NT2/D1 (cell line): ENCODE data around the gene BYSL.

Source experiments
- DNase-seq: peaks from one replicate; pipeline ENCODE4 v3.0.0-alpha.2; 2011; ENCODE audit warnings: low read depth, low spot score
- H3K27me3 ChIP-seq: 2 replicates; pipeline ENCODE4 v1.6.0; 2011; ENCODE audit warnings: mild to moderate bottlenecking; ENCODE audit not compliant: insufficient read length, insufficient read depth
- H3K36me3 ChIP-seq: 2 replicates; pipeline ENCODE4 v1.6.1; 2011; ENCODE audit warnings: mild to moderate bottlenecking, low read length, mixed read lengths; ENCODE audit not compliant: insufficient read depth, insufficient read length
- H3K4me1 ChIP-seq: 2 replicates; pipeline ENCODE4 v1.5.1; 2011; ENCODE audit not compliant: insufficient read depth, insufficient read length
- H3K4me3 ChIP-seq: 2 replicates; pipeline ENCODE4 v1.5.1; 2011; ENCODE audit warnings: low read depth; ENCODE audit not compliant: insufficient read length
- H3K9ac ChIP-seq: 2 replicates; pipeline ENCODE4 v1.6.0; 2011; ENCODE audit warnings: low read depth; ENCODE audit not compliant: insufficient read length
- H3K9me3 ChIP-seq: 2 replicates; pipeline ENCODE4 v1.5.1; 2011; ENCODE audit warnings: mild to moderate bottlenecking, low read length; ENCODE audit not compliant: insufficient read depth
- SUZ12 ChIP-seq: IDR thresholded peaks from 2 replicates; pipeline ENCODE4 v1.6.1; 2011; ENCODE audit not compliant: insufficient read length, insufficient read depth; ENCODE audit errors: extremely low read depth
- YY1 ChIP-seq: IDR thresholded peaks from 2 replicates; pipeline ENCODE4 v1.6.1; 2011; ENCODE audit not compliant: insufficient read length, insufficient read depth
- ZNF274 ChIP-seq: IDR thresholded peaks from 2 replicates; pipeline ENCODE4 v1.6.1; 2011; ENCODE audit warnings: mild to moderate bottlenecking, low read depth, low read length

BYSL gene

GRCh38 chr6:41896281-41896680, 25.0 kb upstream of the BYSL start:
- H3K4me1 ChIP-seq, result no peaks in the 10 kb centered on the region
- peak overlapping the region; percentile 60 for H3K4me3 ChIP-seq
- no peaks in the 10 kb centered on the region for H3K9me3 ChIP-seq

GRCh38 chr6:41900861-41901260, 20.4 kb upstream of the BYSL start:
- H3K36me3 ChIP-seq, result peaks cover 24% of the 10 kb centered on the region
- no peak for DNase-seq
- no peaks in the 10 kb centered on the region for H3K27me3 ChIP-seq
- H3K4me3 ChIP-seq, result no peak overlapping the region
- no peaks in the 10 kb centered on the region for H3K4me1 ChIP-seq
- no peak for TF ChIP-seq ZNF274
- no peak for TF ChIP-seq SUZ12
- TF ChIP-seq YY1, result no peak
- H3K9me3 ChIP-seq, result no peaks in the 10 kb centered on the region
- H3K9ac ChIP-seq, result no peak overlapping the region

More at GRCh38 chr6:41896281-41896680, 25.0 kb upstream of the BYSL start:
- no peak for TF ChIP-seq YY1
- TF ChIP-seq SUZ12, result no peak
- no peak for TF ChIP-seq ZNF274
- Histone ChIP-seq H3K36me3 (no peaks in the 10 kb centered on the region), H3K27me3 (peaks cover 3% of the 10 kb centered on the region), H3K9ac (no peak overlapping the region)
- no peak for DNase-seq

GRCh38 chr6:41901882-41902519, 19.3 kb upstream of the BYSL start:
- Histone ChIP-seq H3K27me3 (no peaks in the 10 kb centered on the region), H3K4me1 (no peaks in the 10 kb centered on the region), H3K9me3 (no peaks in the 10 kb centered on the region), H3K36me3 (peaks cover 36% of the 10 kb centered on the region), H3K4me3 (no peak overlapping the region), H3K9ac (no peak overlapping the region)
- DNase-seq, result no peak
- TF ChIP-seq ZNF274 (no peak), SUZ12 (no peak), YY1 (no peak)

- Histone ChIP-seq H3K4me3 (no peak overlapping the region), H3K27me3 (no peaks in the 10 kb centered on the region), H3K36me3 (peaks cover 67% of the 10 kb centered on the region), H3K9me3 (no peaks in the 10 kb centered on the region), H3K9ac (no peak overlapping the region), H3K4me1 (no peaks in the 10 kb centered on the region)
- no peak for TF ChIP-seq SUZ12
- no peak for TF ChIP-seq YY1
- TF ChIP-seq ZNF274, result no peak
- no peak for DNase-seq
These were observed 11.6 kb upstream of the BYSL start for GRCh38 chr6:41909727-41910126.

- H3K36me3 ChIP-seq, result peaks cover 47% of the 10 kb centered on the region
- H3K27me3 ChIP-seq, result no peaks in the 10 kb centered on the region
- no peak overlapping the region for H3K9ac ChIP-seq
- H3K4me3 ChIP-seq, result no peak overlapping the region
- H3K4me1 ChIP-seq, result no peaks in the 10 kb centered on the region
- TF ChIP-seq YY1, result no peak
- no peak for TF ChIP-seq ZNF274
- TF ChIP-seq SUZ12, result no peak
- H3K9me3 ChIP-seq, result no peaks in the 10 kb centered on the region
- DNase-seq, result no peak
These were observed 7.0 kb upstream of the BYSL start for GRCh38 chr6:41914343-41914742.

- no peak for DNase-seq
- Histone ChIP-seq H3K9me3 (no peaks in the 10 kb centered on the region), H3K27me3 (no peaks in the 10 kb centered on the region), H3K9ac (no peak overlapping the region), H3K4me3 (no peak overlapping the region), H3K36me3 (peaks cover 40% of the 10 kb centered on the region), H3K4me1 (no peaks in the 10 kb centered on the region)
- TF ChIP-seq SUZ12 (no peak), ZNF274 (no peak), YY1 (no peak)
These were observed 6.3 kb upstream of the BYSL start for GRCh38 chr6:41914869-41915530.

GRCh38 chr6:41917528-41917927, 3.8 kb upstream of the BYSL start:
- no peak overlapping the region for H3K4me3 ChIP-seq
- H3K4me1 ChIP-seq, result no peaks in the 10 kb centered on the region
- H3K9me3 ChIP-seq, result no peaks in the 10 kb centered on the region
- no peak overlapping the region for H3K9ac ChIP-seq
- no peak for TF ChIP-seq SUZ12
- H3K36me3 ChIP-seq, result peaks cover 40% of the 10 kb centered on the region
- no peak for DNase-seq
- H3K27me3 ChIP-seq, result no peaks in the 10 kb centered on the region
